ENCODE data around the gene MBNL2. TPM values are rescaled to one million over a fixed set of nuclear protein-coding genes. Genes with fewer than 3 reads are reported as not detected.

The MBNL2 gene
- total and polyA plus RNA-seq, 2 experiments from 2014 or later = 0.55 to 3.2 TPM

GRCh38 chr13:97300871-97301270 is 78.7 kb downstream of the MBNL2 start:
- H3K4me2 ChIP-seq = no peak overlapping the region
- Mint-ChIP-seq H3K36me3 (ENCODE audit: low read depth) (no peaks in the 10 kb centered on the region), H3K4me3 (no peak overlapping the region), H3K27ac (no peak overlapping the region), H3K4me1 (no peaks in the 10 kb centered on the region), H3K27me3 (ENCODE audit: insufficient read depth, low read depth, poor library complexity) (no peaks in the 10 kb centered on the region), H3K9me3 (no peaks in the 10 kb centered on the region)
- no peaks in the 10 kb centered on the region for H3K36me3 ChIP-seq (ENCODE audit: insufficient read depth)
- no peak overlapping the region for H3K4me3 ChIP-seq
- H3F3A ChIP-seq (replicated peaks; ENCODE audit: low read depth) = no peaks in the 10 kb centered on the region
- H3K27me3 ChIP-seq (ENCODE audit: insufficient read depth) = no peaks in the 10 kb centered on the region
- DNase-seq (ENCODE audit: low spot score) (no peak), ATAC-seq (no peak)
- no peaks in the 10 kb centered on the region for H3K9me2 ChIP-seq (ENCODE audit: insufficient read depth)
- H3K79me2 ChIP-seq (replicated peaks; ENCODE audit: insufficient read depth) = no peaks in the 10 kb centered on the region
- H3K27ac ChIP-seq (ENCODE audit: low read depth) = no peak overlapping the region
- H4K20me1 ChIP-seq (replicated peaks; ENCODE audit: insufficient read depth) = no peaks in the 10 kb centered on the region
- H3K4me1 ChIP-seq (ENCODE audit: insufficient read depth) = no peaks in the 10 kb centered on the region
- TF ChIP-seq NANOG (IDR thresholded peaks at IDR 0.05; ENCODE audit: borderline replicate concordance) (no peak), JUNB (IDR thresholded peaks at IDR 0.05; ENCODE audit: unreplicated experiment) (no peak), REST (IDR thresholded peaks at IDR 0.05; ENCODE audit: unreplicated experiment) (no peak), POLR2AphosphoS5 (IDR thresholded peaks at IDR 0.05; ENCODE audit: low read depth) (no peak), ZNF114 (CRISPR knock-in tag; IDR thresholded peaks at IDR 0.05) (no peak), ZNF331 (CRISPR knock-in tag; IDR thresholded peaks at IDR 0.05; ENCODE audit: low read depth) (no peak), ETS1 (IDR thresholded peaks at IDR 0.05) (no peak)
- H2AFZ ChIP-seq = no peak overlapping the region

- Histone ChIP-seq H2AFZ (no peak overlapping the region), H3K27me3 (ENCODE audit: insufficient read depth) (no peaks in the 10 kb centered on the region), H3K4me3 (no peak overlapping the region), H3K4me2 (no peak overlapping the region), H3K4me1 (ENCODE audit: insufficient read depth) (no peaks in the 10 kb centered on the region), H3K36me3 (ENCODE audit: insufficient read depth) (no peaks in the 10 kb centered on the region), H4K20me1 (replicated peaks; ENCODE audit: insufficient read depth) (no peaks in the 10 kb centered on the region), H3K9me2 (ENCODE audit: insufficient read depth) (0 out of 2 replicates have a peak, but pooled peaks cover 4% of the 10 kb centered on the region), H3K27ac (ENCODE audit: low read depth) (no peak overlapping the region), H3K79me2 (replicated peaks; ENCODE audit: insufficient read depth) (no peaks in the 10 kb centered on the region), H3F3A (replicated peaks; ENCODE audit: low read depth) (no peaks in the 10 kb centered on the region)
- Mint-ChIP-seq H3K27ac (no peak overlapping the region), H3K36me3 (ENCODE audit: low read depth) (no peaks in the 10 kb centered on the region), H3K4me3 (no peak overlapping the region), H3K9me3 (no peaks in the 10 kb centered on the region), H3K4me1 (no peaks in the 10 kb centered on the region), H3K27me3 (ENCODE audit: insufficient read depth, low read depth, poor library complexity) (no peaks in the 10 kb centered on the region)
- no peak for ATAC-seq
- no peak for DNase-seq (ENCODE audit: low spot score)
- no peak for TF ChIP-seq STAT1 (IDR thresholded peaks at IDR 0.05; ENCODE audit: unreplicated experiment)
- no peak for TF ChIP-seq ZNF114 (CRISPR knock-in tag; IDR thresholded peaks at IDR 0.05)
- no peak for TF ChIP-seq ZNF331 (CRISPR knock-in tag; IDR thresholded peaks at IDR 0.05; ENCODE audit: low read depth)
- TF ChIP-seq CTCF (conservative IDR thresholded peaks at IDR 0.05; ENCODE audit: low read depth in 2 of 2) = no peak
- no peak for TF ChIP-seq EZH2 (IDR thresholded peaks at IDR 0.05; ENCODE audit: low read depth, unreplicated experiment)
- TF ChIP-seq REST (IDR thresholded peaks at IDR 0.05; ENCODE audit: unreplicated experiment) = no peak
These were observed 79.4 kb downstream of the MBNL2 start for GRCh38 chr13:97301382-97302095.
